Smooth muscle cell (in vitro differentiated cells): ENCODE measurements around the gene ACAP2. TPM values are rescaled to one million over a fixed set of nuclear protein-coding genes. Genes with fewer than 3 reads are reported as not detected.

Experiments
- DNase-seq: peaks from one replicate; lab custom pipeline; 2025; ENCODE audit not compliant: unreplicated experiment; lab: John Stamatoyannopoulos, UW
- H2AFZ ChIP-seq: fragments of 200-600 bp; sonication (generic); 2 replicates; pipeline ENCODE4 v1.6.0; 2016; ENCODE audit warnings: antibody characterized with exemption, low read depth, mild to moderate bottlenecking
- H3F3A ChIP-seq: fragments of 200-600 bp; sonication (generic); 2 replicates; pipeline ENCODE4 v1.6.0; 2017; ENCODE audit warnings: antibody characterized with exemption, low read depth
- H3K27ac ChIP-seq: fragments of 200-600 bp; sonication (generic); 2 replicates; pipeline ENCODE4 v1.5.1; 2016; ENCODE audit warnings: low read depth, mild to moderate bottlenecking
- H3K27me3 ChIP-seq: fragments of 200-600 bp; sonication (generic); 2 replicates; pipeline ENCODE4 v1.6.1; 2016; ENCODE audit warnings: low read depth, mild to moderate bottlenecking
- H3K36me3 ChIP-seq: fragments of 200-600 bp; sonication (generic); 2 replicates; pipeline ENCODE4 v1.5.1; 2016; ENCODE audit warnings: low read depth
- H3K4me1 ChIP-seq: fragments of 200-600 bp; sonication (generic); 2 replicates; pipeline ENCODE4 v1.5.1; 2016; ENCODE audit warnings: low read depth
- H3K4me2 ChIP-seq: fragments of 200-600 bp; sonication (generic); 2 replicates; pipeline ENCODE4 v1.6.0; 2016; ENCODE audit warnings: mild to moderate bottlenecking
- H3K4me3 ChIP-seq: fragments of 200-600 bp; sonication (generic); 2 replicates; pipeline ENCODE4 v1.5.1; 2016; ENCODE audit warnings: mild to moderate bottlenecking
- H3K79me2 ChIP-seq: fragments of 200-600 bp; sonication (generic); 2 replicates; pipeline ENCODE4 v1.6.0; 2016; ENCODE audit warnings: low read depth, mild to moderate bottlenecking
- H3K9ac ChIP-seq: fragments of 200-600 bp; sonication (generic); 2 replicates; pipeline ENCODE4 v1.6.0; 2016; ENCODE audit warnings: low read depth
- H3K9me3 ChIP-seq: fragments of 200-600 bp; sonication (generic); replicated peaks from 2 replicates; pipeline ENCODE4 v1.5.1; 2016; ENCODE audit warnings: low read depth
- H4K20me1 ChIP-seq: fragments of 200-600 bp; sonication (generic); 2 replicates; pipeline ENCODE4 v1.6.0; 2016; ENCODE audit warnings: low read depth
- WGBS: methylation state at CpG from one replicate; pipeline ENCODE4 v1.1.7; 2016; ENCODE audit warnings: low lambda C conversion rate; 5-methylcytosine and 5-hydroxymethylcytosine counted together
- polyA plus RNA-seq: library from polyadenylated mRNA; unstranded; fragments of >200 nt; fragmentation: Nextera tagmentation; extraction: Ambion mirVana; gene quantifications from 2 replicates; pipeline ENCODE4 v1.2.1, GENCODE V29; 2016
- total RNA-seq: library from RNA; depleted of rRNA; stranded (reverse); fragments of >200 nt; gene quantifications from 2 replicates; pipeline ENCODE4 v1.2.3, GENCODE V29; 2014
- TF ChIP-seq, protein P1 (sequence below): fragments of 200-600 bp; sonication (generic); IDR thresholded peaks from 2 replicates; pipeline ENCODE4 v1.5.1; 2017; ENCODE audit warnings: borderline replicate concordance, mild to moderate bottlenecking, antibody characterized with exemption; ENCODE audit not compliant: insufficient read depth, poor library complexity, severe bottlenecking

ACAP2 gene
- total and polyA plus RNA-seq, 2 experiments from 2014 or later, result 19.8 to 41.8 TPM

DNA sequence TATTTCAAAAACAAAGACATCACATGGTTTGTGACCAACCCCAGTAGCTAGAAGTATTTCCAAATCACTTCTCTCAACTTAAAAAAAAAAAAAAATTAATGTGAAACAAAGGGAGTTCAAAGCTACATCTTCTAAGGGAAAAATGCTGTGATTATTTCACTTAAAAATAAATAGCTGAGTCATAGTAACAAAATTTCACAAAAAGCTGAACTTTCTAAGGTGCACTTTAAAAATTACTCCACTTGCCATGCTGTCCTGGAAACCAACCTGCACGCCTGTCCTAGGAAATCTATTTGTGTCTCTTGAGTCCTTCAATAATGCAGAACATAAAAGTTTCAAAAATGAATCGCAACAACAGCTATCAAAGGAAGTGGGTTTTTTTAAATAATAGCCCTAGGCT is 1.8 kb downstream of the ACAP2 start:
- 79% methylated on average over 2 of the region's 2 CpGs for WGBS
- H3K9ac ChIP-seq, result peak overlapping the region; percentile 92

DNA sequence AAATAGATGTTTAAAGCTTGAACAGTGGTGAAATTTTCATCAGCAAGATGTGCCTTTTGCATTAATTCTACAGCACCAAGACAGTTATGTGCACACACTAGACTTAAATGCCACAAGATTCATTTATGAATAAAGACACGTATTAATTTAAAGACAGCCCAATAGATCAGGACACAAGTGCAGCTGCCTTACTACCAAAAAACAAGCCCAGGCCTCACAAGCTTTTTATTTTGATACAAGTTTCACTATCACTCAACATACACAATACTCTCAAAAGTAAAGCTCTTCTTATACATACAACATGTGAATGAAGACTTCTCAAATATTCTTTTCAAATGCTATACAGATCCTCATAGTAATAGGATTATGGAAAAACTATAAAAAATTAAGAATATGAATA is 2.4 kb downstream of the ACAP2 start:
- no peak for DNase-seq
- Histone ChIP-seq H3K4me3 (peak overlapping the region; percentile 97), H3K4me2 (peak overlapping the region; percentile 92), H3K27me3 (no peaks in the 10 kb centered on the region), H3K27ac (peak overlapping the region; percentile 87), H2AFZ (no peak overlapping the region), H3K9me3 (no peaks in the 10 kb centered on the region), H3K4me1 (peaks cover 21% of the 10 kb centered on the region), H3F3A (peaks cover 6% of the 10 kb centered on the region), H4K20me1 (peaks cover 61% of the 10 kb centered on the region), H3K9ac (no peak overlapping the region), H3K79me2 (peaks cover 63% of the 10 kb centered on the region), H3K36me3 (no peaks in the 10 kb centered on the region)
- TF ChIP-seq, protein P1, sequence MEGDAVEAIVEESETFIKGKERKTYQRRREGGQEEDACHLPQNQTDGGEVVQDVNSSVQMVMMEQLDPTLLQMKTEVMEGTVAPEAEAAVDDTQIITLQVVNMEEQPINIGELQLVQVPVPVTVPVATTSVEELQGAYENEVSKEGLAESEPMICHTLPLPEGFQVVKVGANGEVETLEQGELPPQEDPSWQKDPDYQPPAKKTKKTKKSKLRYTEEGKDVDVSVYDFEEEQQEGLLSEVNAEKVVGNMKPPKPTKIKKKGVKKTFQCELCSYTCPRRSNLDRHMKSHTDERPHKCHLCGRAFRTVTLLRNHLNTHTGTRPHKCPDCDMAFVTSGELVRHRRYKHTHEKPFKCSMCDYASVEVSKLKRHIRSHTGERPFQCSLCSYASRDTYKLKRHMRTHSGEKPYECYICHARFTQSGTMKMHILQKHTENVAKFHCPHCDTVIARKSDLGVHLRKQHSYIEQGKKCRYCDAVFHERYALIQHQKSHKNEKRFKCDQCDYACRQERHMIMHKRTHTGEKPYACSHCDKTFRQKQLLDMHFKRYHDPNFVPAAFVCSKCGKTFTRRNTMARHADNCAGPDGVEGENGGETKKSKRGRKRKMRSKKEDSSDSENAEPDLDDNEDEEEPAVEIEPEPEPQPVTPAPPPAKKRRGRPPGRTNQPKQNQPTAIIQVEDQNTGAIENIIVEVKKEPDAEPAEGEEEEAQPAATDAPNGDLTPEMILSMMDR, result no peak
- WGBS, result 89% methylated on average over 1 of the region's 1 CpG

More for the DNA sequence above, 1.8 kb downstream of the ACAP2 start:
- peaks cover 6% of the 10 kb centered on the region for H3F3A ChIP-seq
- H3K4me2 ChIP-seq, result peak overlapping the region; percentile 92
- peak overlapping the region; percentile 87 for H3K27ac ChIP-seq
- DNase-seq, result no peak
- H3K36me3 ChIP-seq, result no peaks in the 10 kb centered on the region
- H2AFZ ChIP-seq, result no peak overlapping the region
- H3K27me3 ChIP-seq, result no peaks in the 10 kb centered on the region
- peaks cover 56% of the 10 kb centered on the region for H4K20me1 ChIP-seq
- H3K4me3 ChIP-seq, result peak overlapping the region; percentile 97
- TF ChIP-seq, protein P1, result no peak
- H3K4me1 ChIP-seq, result peaks cover 21% of the 10 kb centered on the region
- peaks cover 56% of the 10 kb centered on the region for H3K79me2 ChIP-seq
- no peaks in the 10 kb centered on the region for H3K9me3 ChIP-seq

DNA sequence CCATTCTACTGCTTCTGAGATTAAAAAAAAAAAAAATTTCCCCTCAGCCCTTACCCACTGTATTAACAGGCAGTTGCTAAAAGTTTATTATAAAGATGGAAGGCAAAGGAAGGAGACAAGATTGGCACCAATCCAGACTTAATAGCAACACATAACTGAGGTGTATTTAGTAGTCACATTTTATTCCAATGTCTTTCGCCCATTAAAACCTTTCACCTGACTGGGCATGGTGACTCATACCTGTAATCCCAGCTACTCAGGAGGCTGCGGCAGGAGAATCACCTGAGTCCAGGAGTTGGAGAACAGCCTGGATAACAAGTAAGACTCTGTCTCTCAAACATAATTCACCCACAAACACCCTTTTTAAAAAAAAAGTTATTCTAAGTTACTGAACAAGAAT is 4.4 kb downstream of the ACAP2 start:
- Histone ChIP-seq H3K27me3 (no peaks in the 10 kb centered on the region), H3K36me3 (no peaks in the 10 kb centered on the region), H4K20me1 (peaks cover 80% of the 10 kb centered on the region), H3K27ac (no peak overlapping the region), H3K9me3 (no peaks in the 10 kb centered on the region), H3F3A (peaks cover 6% of the 10 kb centered on the region), H2AFZ (no peak overlapping the region), H3K9ac (no peak overlapping the region), H3K4me2 (no peak overlapping the region), H3K79me2 (peaks cover 81% of the 10 kb centered on the region), H3K4me3 (no peak overlapping the region), H3K4me1 (peaks cover 17% of the 10 kb centered on the region)
- TF ChIP-seq, protein P1, result no peak
- 78% methylated on average over 2 of the region's 2 CpGs for WGBS
- no peak for DNase-seq

DNA sequence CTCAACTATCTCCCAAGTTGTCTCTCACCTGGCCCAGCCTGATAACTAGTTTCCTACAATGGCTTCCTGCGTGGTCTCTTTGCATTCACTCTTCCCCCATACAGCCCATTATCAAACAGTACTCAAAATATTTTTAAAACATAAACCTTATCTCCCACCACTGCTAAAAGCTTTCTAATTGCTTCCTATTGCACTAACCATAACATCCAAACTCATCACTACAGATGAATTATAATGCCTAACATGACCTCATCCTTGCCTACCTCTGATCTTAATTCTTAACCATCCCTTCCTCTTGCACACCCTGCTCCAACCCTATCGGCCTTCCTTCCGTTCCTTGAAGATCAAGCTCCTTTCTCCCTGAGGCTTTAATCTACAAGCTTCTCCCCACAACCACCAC is 17.0 kb downstream of the ACAP2 start:
- no peak overlapping the region for H3K4me2 ChIP-seq
- no peaks in the 10 kb centered on the region for H3K4me1 ChIP-seq
- H4K20me1 ChIP-seq, result peaks cover 94% of the 10 kb centered on the region
- peaks cover 97% of the 10 kb centered on the region for H3K79me2 ChIP-seq
- TF ChIP-seq, protein P1, result no peak
- no peak for DNase-seq
- H3K27me3 ChIP-seq, result no peaks in the 10 kb centered on the region
- 86% methylated on average over 3 of the region's 3 CpGs for whole genome bisulfite sequencing
- no peaks in the 10 kb centered on the region for H3F3A ChIP-seq
- no peak overlapping the region for H3K27ac ChIP-seq
- no peak overlapping the region for H2AFZ ChIP-seq
- H3K36me3 ChIP-seq, result no peaks in the 10 kb centered on the region
- no peak overlapping the region for H3K4me3 ChIP-seq
- H3K9ac ChIP-seq, result no peak overlapping the region
- no peaks in the 10 kb centered on the region for H3K9me3 ChIP-seq
